Caco-2 (cell line): ENCODE data around the gene COL4A2. TPM values are rescaled to one million over a fixed set of nuclear protein-coding genes. Genes with fewer than 3 reads are reported as not detected.

ENCODE experiments used
- BruUV-seq: library from RNA; stranded (reverse); fragments of 400-500 nt; replicated peaks from 2 replicates; lab custom pipeline; 2021; lab: Mats Ljungman, UMichigan
- CTCF ChIA-PET: fragments of 300-600 bp; sonication (Branson Sonifier 250); formaldehyde crosslinking; loops from one replicate; lab custom pipeline; 2022; ENCODE audit warnings: antibody characterized with exemption; lab: Charles Lee
- POLR2A ChIA-PET: fragments of 300-600 bp; sonication (Branson Sonifier 250); formaldehyde crosslinking; loops from one replicate; lab custom pipeline; 2022; ENCODE audit warnings: antibody characterized with exemption; lab: Charles Lee
- DNase-seq, 2 experiments: peaks; one replicate each; pipeline versions ENCODE4 v3.0.0 to v3.0.0-alpha.2; 2020 to 2022
- H3K27me3 ChIP-seq: replicated peaks from 2 replicates; pipeline ENCODE4 v1.6.0; 2011; ENCODE audit warnings: low read length; ENCODE audit not compliant: control insufficient read depth, insufficient read depth
- H3K36me3 ChIP-seq: 2 replicates; pipeline ENCODE4 v1.5.1; 2011; ENCODE audit warnings: low read length; ENCODE audit not compliant: control insufficient read depth, insufficient read depth
- H3K4me1 ChIP-seq: fragments of 250-450 bp; sonication (Bioruptor Pico); 2 replicates; pipeline ENCODE4 v1.5.1; 2020; ENCODE audit warnings: mild to moderate bottlenecking
- H3K4me3 ChIP-seq: 2 replicates; pipeline ENCODE4 v1.5.1; 2011; ENCODE audit warnings: low read depth, mild to moderate bottlenecking, control low read depth, low read length
- H3K9me3 ChIP-seq: fragments of 250-450 bp; sonication (Bioruptor Pico); 2 replicates; pipeline ENCODE4 v1.5.1; 2020; ENCODE audit warnings: mild to moderate bottlenecking, moderate library complexity
- H3K27ac Mint-ChIP-seq: one replicate; pipeline ENCODE4 v1.8.0; 2022; ENCODE audit warnings: mixed read lengths; ENCODE audit not compliant: unreplicated experiment
- H3K27me3 Mint-ChIP-seq: one replicate; pipeline ENCODE4 v1.8.0; 2022; ENCODE audit warnings: mixed read lengths; ENCODE audit not compliant: insufficient read depth, unreplicated experiment
- H3K36me3 Mint-ChIP-seq: one replicate; pipeline ENCODE4 v1.8.0; 2022; ENCODE audit warnings: mild to moderate bottlenecking, mixed read lengths; ENCODE audit not compliant: insufficient read depth, unreplicated experiment
- H3K4me1 Mint-ChIP-seq: one replicate; pipeline ENCODE4 v1.8.0; 2022; ENCODE audit warnings: low read depth, mixed read lengths; ENCODE audit not compliant: unreplicated experiment
- H3K4me3 Mint-ChIP-seq: one replicate; pipeline ENCODE4 v1.8.0; 2022; ENCODE audit warnings: mild to moderate bottlenecking, moderate library complexity, mixed read lengths; ENCODE audit not compliant: unreplicated experiment
- H3K9me3 Mint-ChIP-seq: one replicate; pipeline ENCODE4 v1.8.0; 2022; ENCODE audit warnings: mixed read lengths; ENCODE audit not compliant: unreplicated experiment
- CTCF ChIP-seq, 2 experiments: fragments of 200-600 bp in 1 of 2; IDR thresholded peaks; 1 replicate in 1 of 2; 2 replicates in 1 of 2; pipeline versions ENCODE4 v1.5.1 to v1.8.0; 2011 to 2022; ENCODE audit warnings: antibody characterized with exemption in 1 of 2, control low read depth in 1 of 2, inconsistent platforms in 1 of 2, low read depth in 1 of 2, low read length in 1 of 2, mild to moderate bottlenecking in 1 of 2, moderate library complexity in 1 of 2; ENCODE audit not compliant: insufficient read depth in 1 of 2, severe bottlenecking in 1 of 2, unreplicated experiment in 1 of 2
- intact Hi-C: fragments of 100-400 bp; cut with micrococcal nuclease; formaldehyde crosslinking; loops from one replicate; pipeline ENCODE4 v1.10.0; 2022; ENCODE audit not compliant: unreplicated experiment
- total RNA-seq: library from RNA; stranded (reverse); gene quantifications from 2 replicates; pipeline ENCODE4 v1.2.3, GENCODE V29; 2022

COL4A2 gene
- total RNA-seq, 1 experiment from 2014 or later, result 19.2 TPM

DNA sequence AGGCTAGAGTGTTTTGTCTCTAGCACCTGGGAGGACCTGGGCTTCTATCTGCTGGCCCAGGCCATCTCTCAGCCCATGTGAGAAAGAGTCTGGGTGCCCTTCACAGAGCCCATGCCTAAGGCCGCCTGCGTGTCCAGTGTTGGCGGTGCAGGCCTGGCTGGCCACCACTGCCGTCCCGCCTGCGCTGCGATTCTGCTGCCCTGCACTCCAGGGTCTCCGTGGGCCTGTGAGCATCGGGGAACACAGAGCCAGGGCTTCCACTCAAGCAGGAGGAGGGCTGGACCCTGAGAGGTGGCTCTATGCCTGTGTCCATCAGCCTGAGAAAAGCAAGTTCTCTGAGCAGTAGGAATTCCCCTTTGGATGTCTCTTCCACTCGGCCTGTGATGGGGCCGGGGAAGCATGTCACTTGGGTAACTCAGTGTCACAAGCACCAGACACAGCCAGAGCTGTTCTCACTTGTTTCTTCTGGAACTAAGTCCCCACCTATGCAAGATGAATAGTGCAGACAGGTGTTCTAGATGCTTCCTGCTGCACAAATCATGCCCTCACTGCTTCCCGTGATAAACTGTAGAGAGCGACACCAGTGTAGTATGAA is 160.5 kb downstream of the COL4A2 start:
- intact Hi-C loops, result no loop called here
- POLR2A ChIA-PET, result no interaction called here
- H3K27ac Mint-ChIP-seq, result no peak overlapping the region
- no peak for TF ChIP-seq CTCF (IDR thresholded peaks at IDR 0.05; ENCODE audit: insufficient read depth in 1 of 2, low read depth in 1 of 2, low read length in 1 of 2, severe bottlenecking in 1 of 2, unreplicated experiment in 1 of 2)
- CTCF ChIA-PET, result no interaction called here
- Histone ChIP-seq H3K4me3 (no peak overlapping the region), H3K27me3 (no peaks in the 10 kb centered on the region), H3K4me1 (no peaks in the 10 kb centered on the region), H3K9me3 (no peaks in the 10 kb centered on the region), H3K36me3 (no peaks in the 10 kb centered on the region)
- H3K4me3 Mint-ChIP-seq, result no peak overlapping the region
- DNase-seq, result no peak
- no peaks in the 10 kb centered on the region for H3K4me1 Mint-ChIP-seq
- BruUV-seq, result no TSS peak
- no peaks in the 10 kb centered on the region for H3K36me3 Mint-ChIP-seq
- no peaks in the 10 kb centered on the region for H3K9me3 Mint-ChIP-seq
- H3K27me3 Mint-ChIP-seq, result no peaks in the 10 kb centered on the region

GRCh38 chr13:110468986-110469495 is 162.0 kb downstream of the COL4A2 start:
- peaks cover 7% of the 10 kb centered on the region for H3K4me1 Mint-ChIP-seq
- H3K27me3 Mint-ChIP-seq, result no peaks in the 10 kb centered on the region
- H3K27ac Mint-ChIP-seq, result no peak overlapping the region
- Histone ChIP-seq H3K27me3 (no peaks in the 10 kb centered on the region), H3K4me3 (no peak overlapping the region), H3K4me1 (no peaks in the 10 kb centered on the region), H3K9me3 (no peaks in the 10 kb centered on the region), H3K36me3 (no peaks in the 10 kb centered on the region)
- no peak for TF ChIP-seq CTCF (IDR thresholded peaks at IDR 0.05; ENCODE audit: insufficient read depth in 1 of 2, low read depth in 1 of 2, low read length in 1 of 2, severe bottlenecking in 1 of 2, unreplicated experiment in 1 of 2)
- BruUV-seq, result no TSS peak
- intact Hi-C loops, result no loop called here
- no peak for DNase-seq
- H3K36me3 Mint-ChIP-seq, result no peaks in the 10 kb centered on the region
- POLR2A ChIA-PET, result no interaction called here
- H3K4me3 Mint-ChIP-seq, result no peak overlapping the region
- no peaks in the 10 kb centered on the region for H3K9me3 Mint-ChIP-seq
- CTCF ChIA-PET, result no interaction called here

GRCh38 chr13:110469597-110469996 is 162.5 kb downstream of the COL4A2 start:
- Mint-ChIP-seq H3K4me1 (peaks cover 7% of the 10 kb centered on the region), H3K27ac (no peak overlapping the region), H3K9me3 (no peaks in the 10 kb centered on the region), H3K36me3 (no peaks in the 10 kb centered on the region), H3K4me3 (no peak overlapping the region), H3K27me3 (no peaks in the 10 kb centered on the region)
- H3K27me3 ChIP-seq, result no peaks in the 10 kb centered on the region
- H3K36me3 ChIP-seq, result no peaks in the 10 kb centered on the region
- BruUV-seq, result no TSS peak
- CTCF ChIA-PET, result no interaction called here
- H3K4me3 ChIP-seq, result no peak overlapping the region
- H3K9me3 ChIP-seq, result no peaks in the 10 kb centered on the region
- no peaks in the 10 kb centered on the region for H3K4me1 ChIP-seq
- POLR2A ChIA-PET, result no interaction called here
- TF ChIP-seq CTCF (IDR thresholded peaks at IDR 0.05; ENCODE audit: insufficient read depth in 1 of 2, low read depth in 1 of 2, low read length in 1 of 2, severe bottlenecking in 1 of 2, unreplicated experiment in 1 of 2), result no peak
- no peak for DNase-seq
- intact Hi-C loops, result no loop called here
